Measurements from ENCODE around the gene GALNT16.
"Not testable (repeated sequence)": the region's sequence is repeated elsewhere in the genome, so short reads cannot be mapped to it uniquely, and the experiment has no call there.

Gene GALNT16

DNA sequence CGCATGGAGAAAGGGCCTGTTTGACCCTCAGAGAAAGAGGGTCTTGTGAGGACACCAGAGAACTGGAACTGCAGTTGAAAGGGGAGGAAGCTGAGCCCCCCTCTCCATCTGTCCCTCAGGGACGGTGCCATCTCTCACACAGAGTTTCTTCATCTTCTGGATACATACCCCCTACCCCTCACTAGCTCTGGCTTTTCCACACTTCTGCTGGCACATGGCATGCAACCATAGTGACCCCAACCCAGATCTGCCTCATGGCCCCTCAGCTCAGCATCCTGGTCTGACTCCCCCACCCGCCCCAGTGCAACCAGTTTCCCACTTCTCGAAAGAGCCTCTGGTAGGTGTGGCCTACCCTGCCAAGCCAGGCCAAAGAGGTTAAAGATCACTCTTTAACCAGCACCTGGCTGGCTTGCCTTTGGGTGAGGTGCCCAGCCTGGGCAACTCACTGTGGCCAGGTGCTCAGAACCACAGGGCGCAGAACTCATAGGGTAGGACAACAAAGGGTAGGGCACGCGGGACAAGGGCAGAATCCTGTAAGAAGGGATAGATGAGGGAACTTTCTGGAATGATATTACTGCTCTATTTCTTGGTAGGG is 25.8 kb downstream of the GALNT16 start:
- Mint-ChIP-seq H3K4me1 (no peaks in the 10 kb centered on the region), H3K9me3 (no peaks in the 10 kb centered on the region), H3K36me3 (ENCODE audit: low read depth) (no peaks in the 10 kb centered on the region), H3K4me3 (no peak overlapping the region), H3K27me3 (no peaks in the 10 kb centered on the region), H3K27ac (no peak overlapping the region)
- DNase-seq (no peak), ATAC-seq (no peak)

GRCh38 chr14:69287098-69288010 is 27.4 kb downstream of the GALNT16 start:
- no peaks in the 10 kb centered on the region for H3K4me1 Mint-ChIP-seq
- H3K27ac Mint-ChIP-seq: no peak overlapping the region

GRCh38 chr14:69288011-69288771 is 28.2 kb downstream of the GALNT16 start:
- H3K27me3 Mint-ChIP-seq: no peaks in the 10 kb centered on the region
- no peak for ATAC-seq
- H3K4me3 Mint-ChIP-seq: no peak overlapping the region
- H3K4me1 Mint-ChIP-seq: no peaks in the 10 kb centered on the region
- no peak overlapping the region for H3K27ac Mint-ChIP-seq
- DNase-seq: no peak
- H3K9me3 Mint-ChIP-seq: no peaks in the 10 kb centered on the region
- H3K36me3 Mint-ChIP-seq (ENCODE audit: low read depth): no peaks in the 10 kb centered on the region

More at GRCh38 chr14:69287098-69288010, 27.4 kb downstream of the GALNT16 start:
- ATAC-seq: no peak
- no peaks in the 10 kb centered on the region for H3K27me3 Mint-ChIP-seq
- H3K4me3 Mint-ChIP-seq: no peak overlapping the region
- H3K36me3 Mint-ChIP-seq (ENCODE audit: low read depth): no peaks in the 10 kb centered on the region
- no peaks in the 10 kb centered on the region for H3K9me3 Mint-ChIP-seq
- DNase-seq: no peak

- DNase-seq: no peak
- no peaks in the 10 kb centered on the region for H3K4me1 Mint-ChIP-seq
- no peaks in the 10 kb centered on the region for H3K27me3 Mint-ChIP-seq
Observed at GRCh38 chr14:69288956-69289705, 29.2 kb downstream of the GALNT16 start.

GRCh38 chr14:69289811-69290520 is 30.0 kb downstream of the GALNT16 start:
- ATAC-seq: no peak
- no peaks in the 10 kb centered on the region for H3K4me1 Mint-ChIP-seq

More at GRCh38 chr14:69288956-69289705, 29.2 kb downstream of the GALNT16 start:
- Mint-ChIP-seq H3K36me3 (ENCODE audit: low read depth) (no peaks in the 10 kb centered on the region), H3K9me3 (no peaks in the 10 kb centered on the region), H3K4me3 (no peak overlapping the region), H3K27ac (no peak overlapping the region)
- no peak for ATAC-seq

DNA sequence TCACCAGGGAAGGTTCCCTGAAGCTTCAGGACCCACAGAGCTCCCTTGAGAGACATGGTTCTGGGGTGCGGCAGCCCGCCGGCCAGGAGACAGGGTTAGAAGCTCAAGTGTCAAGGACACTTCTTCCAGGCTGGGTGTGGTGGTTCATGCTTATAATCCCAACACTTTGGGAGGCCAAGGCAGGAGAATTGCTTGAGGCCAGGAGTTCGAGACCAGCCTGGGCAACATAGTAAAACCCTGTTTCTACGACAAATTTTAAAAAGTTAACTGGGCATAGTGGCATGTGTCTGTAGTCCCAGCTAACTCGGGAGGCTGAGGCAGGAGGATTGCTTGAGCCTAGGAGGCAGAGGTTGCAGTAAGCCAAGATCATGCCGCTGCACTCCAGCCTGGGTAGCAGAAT is 30.9 kb downstream of the GALNT16 start:
- H3K27ac Mint-ChIP-seq; H3K4me1 Mint-ChIP-seq; H3K4me3 Mint-ChIP-seq; H3K27me3 Mint-ChIP-seq; H3K9me3 Mint-ChIP-seq; DNase-seq; ATAC-seq; H3K36me3 Mint-ChIP-seq (ENCODE audit: low read depth): not testable (repeated sequence)

More at GRCh38 chr14:69289811-69290520, 30.0 kb downstream of the GALNT16 start:
- Mint-ChIP-seq H3K27ac (no peak overlapping the region), H3K27me3 (no peaks in the 10 kb centered on the region), H3K36me3 (ENCODE audit: low read depth) (no peaks in the 10 kb centered on the region), H3K4me3 (no peak overlapping the region), H3K9me3 (no peaks in the 10 kb centered on the region)
- DNase-seq: no peak

DNA sequence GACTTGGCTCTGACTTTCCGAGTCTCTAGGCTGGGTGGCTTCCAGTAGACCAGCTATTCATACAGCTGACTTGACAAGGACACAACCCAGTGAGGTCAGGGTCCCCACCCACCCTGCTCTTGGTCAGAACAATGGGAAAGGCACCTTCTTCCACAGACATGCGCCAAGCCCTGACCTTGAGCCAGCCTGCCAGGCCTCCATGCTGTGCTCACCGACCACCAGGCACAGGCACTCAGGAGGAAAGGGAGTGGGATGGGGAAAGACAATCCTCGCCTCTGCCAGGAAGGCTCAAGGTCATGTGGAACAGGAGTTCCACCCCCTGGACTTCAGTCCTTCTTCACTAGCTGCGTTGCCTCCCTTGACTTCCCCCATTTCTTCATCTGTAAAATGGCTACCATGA is 31.4 kb downstream of the GALNT16 start:
- Mint-ChIP-seq H3K4me1 (no peaks in the 10 kb centered on the region), H3K36me3 (ENCODE audit: low read depth) (no peaks in the 10 kb centered on the region), H3K27ac (no peak overlapping the region), H3K9me3 (no peaks in the 10 kb centered on the region), H3K27me3 (no peaks in the 10 kb centered on the region), H3K4me3 (no peak overlapping the region)
- ATAC-seq (no peak), DNase-seq (no peak)

DNA sequence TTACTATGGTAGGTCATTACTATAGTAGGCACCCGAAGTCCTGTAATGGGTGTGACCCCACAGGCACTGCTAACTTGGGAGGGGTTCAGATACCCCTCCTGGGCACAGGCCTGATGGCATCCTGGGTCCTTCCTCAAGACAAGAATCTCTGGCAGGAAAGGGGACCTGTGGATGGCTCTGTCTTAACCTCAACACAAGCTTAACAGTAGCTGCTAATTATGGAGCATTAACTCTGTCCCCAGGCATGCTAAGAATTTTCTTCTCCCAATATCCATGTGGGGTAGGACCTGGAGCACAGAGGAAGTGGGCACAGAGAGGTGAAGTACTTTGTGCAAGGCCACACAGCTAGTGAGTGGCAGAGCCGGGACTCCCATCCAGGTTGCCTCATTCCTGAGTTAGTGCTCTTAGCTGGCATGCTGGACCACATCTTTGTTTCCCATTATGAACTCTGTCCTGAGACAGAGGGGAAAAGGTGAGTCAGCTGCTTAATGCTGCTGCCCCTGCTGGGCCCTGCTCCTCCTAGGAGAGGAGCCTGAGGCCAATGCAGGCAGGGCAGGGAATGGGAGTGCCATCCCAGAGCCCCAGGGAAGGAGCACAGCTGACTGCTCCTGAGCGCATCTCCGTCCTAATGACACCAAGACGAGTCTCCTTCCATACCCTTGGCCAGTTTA is 32.1 kb downstream of the GALNT16 start:
- no peaks in the 10 kb centered on the region for H3K9me3 Mint-ChIP-seq
- H3K4me1 Mint-ChIP-seq: no peaks in the 10 kb centered on the region
- no peak for ATAC-seq

DNA sequence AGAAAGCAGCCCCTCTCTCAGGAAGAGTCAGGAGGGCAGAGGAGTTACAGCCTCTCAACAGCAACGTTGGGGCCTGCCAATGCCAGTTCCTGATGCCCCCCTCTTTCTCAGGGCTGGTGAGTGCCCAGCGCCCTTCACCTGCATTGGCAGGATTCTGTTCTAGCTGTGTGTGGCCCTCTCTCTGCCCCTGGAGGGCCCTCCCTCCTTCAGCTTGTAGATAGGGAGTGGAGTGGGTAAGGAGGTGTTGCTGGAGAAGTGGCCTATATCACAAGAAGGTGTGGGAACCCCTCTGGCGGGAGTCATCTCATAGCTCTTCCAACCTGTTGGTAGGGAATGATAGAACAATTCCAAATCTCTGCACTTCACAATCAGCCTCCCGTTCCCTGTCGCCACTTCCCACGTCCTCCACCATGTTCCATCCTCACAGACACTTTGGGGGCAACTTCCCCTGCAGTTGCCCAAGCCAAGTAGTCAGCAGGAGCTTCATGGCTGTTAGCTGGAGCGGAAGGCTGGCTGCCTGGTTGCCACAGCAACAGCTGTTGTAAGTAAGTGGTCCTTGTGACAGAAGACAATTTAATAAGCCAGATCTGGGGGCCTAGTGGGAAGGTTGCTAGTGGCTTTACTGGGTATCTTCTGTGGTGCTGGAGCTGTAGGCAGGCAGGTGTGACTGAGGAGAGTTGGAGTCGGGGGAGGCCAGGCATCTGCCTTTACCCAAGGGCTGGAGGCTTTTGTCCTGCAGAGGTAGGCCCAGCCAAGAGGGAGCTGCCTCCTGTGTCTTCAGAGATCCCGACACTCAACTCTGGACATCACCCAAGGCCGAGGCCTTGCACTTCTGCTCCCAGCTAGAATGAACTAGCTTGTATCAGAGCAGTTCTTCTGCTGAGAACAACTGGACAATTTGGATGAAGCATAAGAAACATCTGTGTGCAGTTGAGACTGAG is 38.4 kb downstream of the GALNT16 start:
- Mint-ChIP-seq H3K27me3 (peaks cover 3% of the 10 kb centered on the region), H3K36me3 (ENCODE audit: low read depth) (no peaks in the 10 kb centered on the region), H3K27ac (no peak overlapping the region), H3K9me3 (no peaks in the 10 kb centered on the region), H3K4me1 (no peaks in the 10 kb centered on the region), H3K4me3 (no peak overlapping the region)
- DNase-seq: no peak
- ATAC-seq: no peak

More for the DNA sequence above, 32.1 kb downstream of the GALNT16 start:
- no peaks in the 10 kb centered on the region for H3K36me3 Mint-ChIP-seq (ENCODE audit: low read depth)
- no peak overlapping the region for H3K4me3 Mint-ChIP-seq
- no peak overlapping the region for H3K27ac Mint-ChIP-seq
- no peak for DNase-seq
- H3K27me3 Mint-ChIP-seq: no peaks in the 10 kb centered on the region

- Mint-ChIP-seq H3K9me3 (no peaks in the 10 kb centered on the region), H3K27me3 (peaks cover 3% of the 10 kb centered on the region), H3K4me3 (no peak overlapping the region), H3K36me3 (ENCODE audit: low read depth) (no peaks in the 10 kb centered on the region), H3K27ac (no peak overlapping the region), H3K4me1 (peaks cover 2% of the 10 kb centered on the region)
- DNase-seq: peak; percentile 7
- peak; percentile 40 for ATAC-seq
Observed at GRCh38 chr14:69299286-69300035, 39.5 kb downstream of the GALNT16 start.

- Mint-ChIP-seq H3K27me3 (peaks cover 3% of the 10 kb centered on the region), H3K36me3 (ENCODE audit: low read depth) (no peaks in the 10 kb centered on the region), H3K4me1 (peaks cover 3% of the 10 kb centered on the region), H3K9me3 (no peaks in the 10 kb centered on the region), H3K27ac (no peak overlapping the region), H3K4me3 (no peak overlapping the region)
- no peak for DNase-seq
- no peak for ATAC-seq
Observed at GRCh38 chr14:69300601-69301221, 40.8 kb downstream of the GALNT16 start.

DNA sequence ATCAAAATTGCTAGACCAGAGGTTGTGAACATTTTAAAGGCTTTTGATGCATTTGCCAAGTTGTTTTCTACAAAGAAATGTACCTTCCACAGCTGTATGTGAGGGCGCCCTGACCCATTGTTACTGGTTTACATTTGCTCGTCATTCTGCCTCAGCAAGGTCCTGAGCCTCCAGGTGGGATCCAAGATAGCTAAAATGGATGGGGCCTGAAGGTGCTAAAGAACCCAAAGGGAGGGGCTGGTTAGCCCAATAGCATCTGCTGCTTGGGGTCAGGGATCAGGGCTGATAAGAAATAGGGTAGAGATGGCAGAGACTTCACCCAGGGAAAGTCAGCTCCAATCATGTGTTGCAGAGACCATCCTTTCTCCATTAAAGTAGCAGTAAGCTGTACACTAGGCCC is 43.1 kb downstream of the GALNT16 start:
- Mint-ChIP-seq H3K36me3 (ENCODE audit: low read depth) (no peaks in the 10 kb centered on the region), H3K27me3 (peaks cover 12% of the 10 kb centered on the region), H3K9me3 (no peaks in the 10 kb centered on the region), H3K4me1 (peaks cover 3% of the 10 kb centered on the region), H3K27ac (no peak overlapping the region), H3K4me3 (no peak overlapping the region)
- DNase-seq (no peak), ATAC-seq (no peak)

Data from activated naive CD8-positive, alpha-beta T cell treated with anti-CD3 and anti-CD28 coated beads, Interleukin-2, amount 50 U/mL, for 24 hours (primary cell).